ENCODE measurements around the gene PRR19.
A peak's percentile ranks its signal among the peaks of the same experiment; 100 is the strongest.

PRR19 gene

DNA sequence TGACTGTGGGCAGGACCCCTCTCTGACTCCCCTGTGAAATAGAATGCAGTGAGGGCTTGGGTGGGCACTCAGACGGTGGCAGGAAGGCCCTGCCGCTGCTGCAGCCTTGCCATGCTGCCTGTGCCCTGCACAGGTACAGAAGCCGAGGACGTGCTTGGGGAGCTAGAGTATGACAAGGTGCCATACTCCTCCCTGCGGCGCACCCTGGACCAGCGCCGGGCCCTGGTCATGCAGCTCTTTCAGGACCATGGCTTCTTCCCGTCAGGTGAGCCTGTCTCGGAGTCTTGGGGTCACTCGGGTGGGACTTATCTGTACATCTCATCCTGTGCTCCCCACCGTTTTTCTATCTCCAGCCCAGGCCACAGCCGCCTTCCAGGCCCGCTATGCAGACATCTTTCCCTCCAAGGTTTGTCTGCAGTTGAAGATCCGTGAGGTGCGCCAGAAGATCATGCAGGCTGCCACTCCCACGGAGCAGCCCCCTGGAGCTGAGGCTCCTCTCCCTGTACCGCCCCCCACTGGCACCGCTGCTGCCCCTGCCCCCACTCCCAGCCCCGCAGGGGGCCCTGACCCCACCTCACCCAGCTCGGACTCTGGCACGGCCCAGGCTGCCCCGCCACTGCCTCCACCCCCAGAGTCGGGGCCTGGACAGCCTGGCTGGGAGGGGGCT lies 7.3 kb upstream of the PRR19 start:
- no peak for TF ChIP-seq ZFX (IDR thresholded peaks at IDR 0.05)
- TF ChIP-seq, protein P1, sequence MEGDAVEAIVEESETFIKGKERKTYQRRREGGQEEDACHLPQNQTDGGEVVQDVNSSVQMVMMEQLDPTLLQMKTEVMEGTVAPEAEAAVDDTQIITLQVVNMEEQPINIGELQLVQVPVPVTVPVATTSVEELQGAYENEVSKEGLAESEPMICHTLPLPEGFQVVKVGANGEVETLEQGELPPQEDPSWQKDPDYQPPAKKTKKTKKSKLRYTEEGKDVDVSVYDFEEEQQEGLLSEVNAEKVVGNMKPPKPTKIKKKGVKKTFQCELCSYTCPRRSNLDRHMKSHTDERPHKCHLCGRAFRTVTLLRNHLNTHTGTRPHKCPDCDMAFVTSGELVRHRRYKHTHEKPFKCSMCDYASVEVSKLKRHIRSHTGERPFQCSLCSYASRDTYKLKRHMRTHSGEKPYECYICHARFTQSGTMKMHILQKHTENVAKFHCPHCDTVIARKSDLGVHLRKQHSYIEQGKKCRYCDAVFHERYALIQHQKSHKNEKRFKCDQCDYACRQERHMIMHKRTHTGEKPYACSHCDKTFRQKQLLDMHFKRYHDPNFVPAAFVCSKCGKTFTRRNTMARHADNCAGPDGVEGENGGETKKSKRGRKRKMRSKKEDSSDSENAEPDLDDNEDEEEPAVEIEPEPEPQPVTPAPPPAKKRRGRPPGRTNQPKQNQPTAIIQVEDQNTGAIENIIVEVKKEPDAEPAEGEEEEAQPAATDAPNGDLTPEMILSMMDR (conservative IDR thresholded peaks at IDR 0.05): no peak
- H3K27ac ChIP-seq: no peak overlapping the region

DNA sequence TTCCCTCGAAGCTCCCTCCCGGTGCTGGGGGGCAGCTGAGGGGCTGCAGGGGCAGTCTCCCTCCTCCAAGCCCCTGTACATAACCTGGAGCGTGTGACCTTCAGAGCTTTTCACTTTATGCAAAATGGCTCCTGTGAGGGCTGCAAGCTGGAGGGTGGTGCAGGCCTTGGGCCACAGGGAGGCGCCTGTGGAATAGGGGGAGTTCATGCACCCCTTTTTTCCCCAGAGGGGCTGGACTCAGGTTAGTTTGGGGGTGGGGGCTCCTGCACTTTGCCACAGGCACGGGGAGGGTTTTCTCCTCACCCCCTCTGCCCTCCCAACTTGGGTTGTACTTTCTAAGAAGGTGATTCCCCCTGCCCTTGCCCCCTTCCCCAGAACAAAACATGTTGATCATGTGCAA lies 6.6 kb upstream of the PRR19 start:
- no peak overlapping the region for H3K27ac ChIP-seq
- TF ChIP-seq ZFX (IDR thresholded peaks at IDR 0.05): no peak
- TF ChIP-seq, protein P1 (conservative IDR thresholded peaks at IDR 0.05): no peak

DNA sequence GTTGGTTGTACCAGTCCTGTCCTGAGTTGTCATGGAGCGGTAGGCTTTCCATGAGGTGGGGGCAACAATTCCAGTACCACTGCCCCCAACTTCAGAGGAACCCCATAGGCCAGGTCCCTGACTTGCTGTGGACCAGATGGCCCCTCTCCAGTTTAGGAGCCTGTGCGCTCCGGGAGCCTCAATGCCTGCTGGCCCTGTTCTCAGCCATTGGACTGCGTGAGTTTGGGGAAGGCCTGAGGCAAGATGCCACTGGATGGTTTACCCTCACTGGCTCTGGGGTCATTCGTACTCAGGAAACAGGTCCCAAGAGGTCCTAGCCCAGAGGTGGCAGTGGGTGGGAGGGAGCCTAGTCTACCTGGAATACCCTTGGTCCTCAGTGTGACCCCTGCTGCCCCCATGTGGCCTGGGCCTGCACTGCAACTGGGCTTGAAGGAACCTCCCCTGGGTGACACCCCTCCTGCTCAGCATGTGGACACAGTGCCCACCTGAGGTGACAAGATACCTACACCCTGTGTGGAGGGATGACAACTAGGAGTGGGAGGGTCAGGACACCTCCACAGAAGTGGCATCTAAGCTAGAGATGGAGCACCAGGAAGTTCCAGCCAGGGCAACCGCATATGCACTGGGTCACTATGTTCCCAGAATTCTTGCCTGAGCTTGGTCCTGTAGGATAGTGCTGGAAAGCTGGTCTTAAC lies 6.0 kb upstream of the PRR19 start:
- no peak overlapping the region for H3K27ac ChIP-seq
- TF ChIP-seq ZFX (IDR thresholded peaks at IDR 0.05): no peak
- TF ChIP-seq, protein P1 (conservative IDR thresholded peaks at IDR 0.05): peak; percentile 83

DNA sequence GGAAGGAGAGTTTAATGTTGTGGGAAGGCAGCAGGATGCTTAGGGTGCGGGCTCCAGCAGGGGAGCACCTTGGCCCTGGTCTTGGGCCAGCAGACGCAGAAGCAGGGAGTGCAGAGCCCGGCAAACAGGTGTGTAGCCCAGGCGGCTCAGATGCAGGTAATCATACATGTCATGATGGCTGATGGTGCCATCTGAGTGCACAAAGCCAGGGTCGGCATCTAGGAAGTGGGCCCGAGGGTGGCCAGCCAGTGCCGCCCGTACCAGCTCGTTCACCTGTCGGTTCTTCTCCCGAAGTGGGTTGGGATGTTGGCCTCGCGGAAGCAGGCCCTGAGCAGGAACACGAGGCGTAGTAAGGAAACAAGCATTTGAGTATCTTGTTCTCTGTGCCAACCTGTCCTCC lies 4.9 kb upstream of the PRR19 start:
- no peak overlapping the region for H3K27ac ChIP-seq
- TF ChIP-seq, protein P1 (conservative IDR thresholded peaks at IDR 0.05): no peak
- no peak for TF ChIP-seq ZFX (IDR thresholded peaks at IDR 0.05)

DNA sequence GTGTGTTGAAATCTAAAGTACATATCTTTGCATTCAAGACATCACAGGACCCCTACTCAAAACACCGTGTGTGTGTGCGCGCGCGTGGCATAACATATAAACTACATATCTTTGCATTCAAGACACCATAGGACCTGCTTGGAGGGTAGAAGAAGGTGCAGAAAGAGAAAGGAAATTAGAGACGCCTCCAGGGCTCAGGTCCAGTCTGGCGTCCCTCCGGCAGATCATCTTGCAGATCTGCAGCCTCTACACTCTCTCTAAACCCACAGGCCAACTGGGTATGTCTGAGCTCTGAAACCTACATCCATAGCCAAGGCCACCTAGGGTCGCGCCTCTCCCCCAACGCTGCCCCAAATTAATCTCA lies 1.2 kb downstream of the PRR19 start:
- TF ChIP-seq, protein P1 (conservative IDR thresholded peaks at IDR 0.05): no peak
- no peak for TF ChIP-seq ZFX (IDR thresholded peaks at IDR 0.05)
- H3K27ac ChIP-seq: peak overlapping the region; percentile 74

DNA sequence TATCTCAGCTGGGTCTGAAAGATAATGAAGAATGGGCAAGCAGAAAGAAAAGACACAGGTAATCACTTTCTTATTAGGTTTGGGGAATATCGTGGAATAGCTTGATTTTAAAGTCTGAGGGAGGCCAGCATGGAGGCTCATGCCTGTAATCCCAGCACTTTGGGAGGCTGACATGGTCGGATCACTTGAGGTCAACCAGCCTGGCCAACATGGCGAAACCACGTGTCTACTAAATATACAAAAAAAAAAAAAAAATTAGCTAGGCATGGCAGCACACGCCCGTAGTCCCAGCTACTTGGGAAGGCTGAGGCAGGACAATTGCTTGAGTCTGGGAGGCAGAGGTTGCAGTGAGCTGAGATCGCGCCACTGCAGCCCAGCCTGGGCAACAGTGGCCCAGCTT lies 1.9 kb downstream of the PRR19 start:
- TF ChIP-seq ZFX (IDR thresholded peaks at IDR 0.05): no peak
- TF ChIP-seq, protein P1 (conservative IDR thresholded peaks at IDR 0.05): no peak
- H3K27ac ChIP-seq: no peak overlapping the region

DNA sequence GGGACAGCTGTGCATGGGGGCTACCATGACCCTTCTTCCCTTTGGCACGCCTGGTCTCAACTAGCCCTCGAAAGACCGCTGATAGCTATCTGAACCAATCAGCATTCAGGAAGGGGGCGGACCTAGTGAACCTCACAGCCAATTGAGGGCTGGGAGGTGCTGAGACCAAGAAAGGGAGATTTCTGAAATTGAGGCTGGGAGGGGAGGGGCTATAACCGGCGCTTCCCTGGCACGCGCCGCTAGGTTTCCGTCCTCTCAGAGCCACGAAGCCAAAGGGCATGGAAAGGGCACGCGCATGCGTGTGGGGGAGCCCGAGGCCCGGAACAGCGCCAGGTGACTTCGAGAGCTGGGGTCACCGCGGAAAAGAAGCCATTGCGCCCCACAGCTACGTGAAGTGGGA lies 4.7 kb downstream of the PRR19 start:
- TF ChIP-seq, protein P1 (conservative IDR thresholded peaks at IDR 0.05): no peak
- TF ChIP-seq ZFX (IDR thresholded peaks at IDR 0.05): no peak

More for the DNA sequence above, 4.7 kb downstream of the PRR19 start:
- no peak overlapping the region for H3K27ac ChIP-seq

Data from C4-2B (cell line).